EH (cell line): ENCODE data around the gene SLC35F3.
A peak's percentile ranks its signal among the peaks of the same experiment; 100 is the strongest.

ENCODE experiments used
- DNase-seq: peaks from one replicate; pipeline ENCODE4 v3.0.0-alpha.2; 2015; ENCODE audit warnings: low read depth

SLC35F3 gene

GRCh38 chr1:233912447-233912846 lies 8.0 kb downstream of the SLC35F3 start:
- no peak for DNase-seq

GRCh38 chr1:233912909-233913308 lies 8.4 kb downstream of the SLC35F3 start:
- DNase-seq: peak; percentile 33

- peak; percentile 25 for DNase-seq
Measured at GRCh38 chr1:233916706-233917105, 12.2 kb downstream of the SLC35F3 start.

GRCh38 chr1:233919786-233920185 lies 15.3 kb downstream of the SLC35F3 start:
- no peak for DNase-seq

GRCh38 chr1:233928123-233928522 lies 23.6 kb downstream of the SLC35F3 start:
- no peak for DNase-seq

GRCh38 chr1:233933339-233933738 lies 28.9 kb downstream of the SLC35F3 start:
- no peak for DNase-seq

GRCh38 chr1:233935297-233935868 lies 30.9 kb downstream of the SLC35F3 start:
- no peak for DNase-seq

GRCh38 chr1:233936422-233936821 lies 31.9 kb downstream of the SLC35F3 start:
- DNase-seq: no peak

GRCh38 chr1:233936842-233937241 lies 32.4 kb downstream of the SLC35F3 start:
- DNase-seq: no peak

- no peak for DNase-seq
Measured at GRCh38 chr1:233938476-233938875, 34.0 kb downstream of the SLC35F3 start.

- no peak for DNase-seq
Measured at GRCh38 chr1:233939451-233939850, 35.0 kb downstream of the SLC35F3 start.

GRCh38 chr1:233940908-233941307 lies 36.4 kb downstream of the SLC35F3 start:
- DNase-seq: no peak

GRCh38 chr1:233944601-233945000 lies 40.1 kb downstream of the SLC35F3 start:
- no peak for DNase-seq

GRCh38 chr1:233945573-233945972 lies 41.1 kb downstream of the SLC35F3 start:
- DNase-seq: no peak

GRCh38 chr1:233945979-233946378 lies 41.5 kb downstream of the SLC35F3 start:
- no peak for DNase-seq

GRCh38 chr1:233946724-233947123 lies 42.2 kb downstream of the SLC35F3 start:
- no peak for DNase-seq

GRCh38 chr1:233951804-233952203 lies 47.3 kb downstream of the SLC35F3 start:
- no peak for DNase-seq

GRCh38 chr1:233957691-233958090 lies 53.2 kb downstream of the SLC35F3 start:
- no peak for DNase-seq

- DNase-seq: no peak
Measured at GRCh38 chr1:233959102-233959501, 54.6 kb downstream of the SLC35F3 start.

- no peak for DNase-seq
Measured at GRCh38 chr1:233959971-233960370, 55.5 kb downstream of the SLC35F3 start.

GRCh38 chr1:233960386-233960785 lies 55.9 kb downstream of the SLC35F3 start:
- DNase-seq: no peak

GRCh38 chr1:233962878-233963277 lies 58.4 kb downstream of the SLC35F3 start:
- no peak for DNase-seq

- DNase-seq: no peak
Measured at GRCh38 chr1:233965856-233966255, 61.4 kb downstream of the SLC35F3 start.

- no peak for DNase-seq
Measured at GRCh38 chr1:233971753-233972152, 67.3 kb downstream of the SLC35F3 start.

GRCh38 chr1:233972563-233972950 lies 68.1 kb downstream of the SLC35F3 start:
- no peak for DNase-seq
